ENCODE results near the gene BARX2. TPM values are rescaled to one million over a fixed set of nuclear protein-coding genes. Genes with fewer than 3 reads are reported as not detected.
A peak's percentile ranks its signal among the peaks of the same experiment; 100 is the strongest.

BARX2 gene
- total RNA-seq, 1 donor from 2014 or later: not detected

DNA sequence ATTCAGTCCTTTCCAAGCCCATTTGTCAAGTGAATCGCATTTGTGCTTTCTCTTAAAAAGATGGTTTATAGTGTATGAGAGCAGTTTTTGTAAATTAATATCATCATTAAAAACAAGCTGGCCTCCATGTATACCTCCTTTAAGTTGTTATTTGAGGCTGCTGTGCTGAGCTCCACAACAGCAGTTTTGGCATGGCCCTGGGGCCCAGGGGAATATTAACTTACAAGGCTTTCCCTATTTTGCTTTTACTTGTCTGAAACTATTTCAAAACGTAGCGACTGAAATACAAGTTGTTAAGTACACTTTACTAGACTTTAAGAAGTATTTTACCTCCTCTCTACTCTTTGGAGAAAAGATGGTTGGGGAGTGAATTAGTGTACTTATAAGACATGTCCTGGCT lies 4.9 kb upstream of the BARX2 start:
- DNase-seq: no peak
- intact Hi-C loops (cut with DNase I): no loop called here

DNA sequence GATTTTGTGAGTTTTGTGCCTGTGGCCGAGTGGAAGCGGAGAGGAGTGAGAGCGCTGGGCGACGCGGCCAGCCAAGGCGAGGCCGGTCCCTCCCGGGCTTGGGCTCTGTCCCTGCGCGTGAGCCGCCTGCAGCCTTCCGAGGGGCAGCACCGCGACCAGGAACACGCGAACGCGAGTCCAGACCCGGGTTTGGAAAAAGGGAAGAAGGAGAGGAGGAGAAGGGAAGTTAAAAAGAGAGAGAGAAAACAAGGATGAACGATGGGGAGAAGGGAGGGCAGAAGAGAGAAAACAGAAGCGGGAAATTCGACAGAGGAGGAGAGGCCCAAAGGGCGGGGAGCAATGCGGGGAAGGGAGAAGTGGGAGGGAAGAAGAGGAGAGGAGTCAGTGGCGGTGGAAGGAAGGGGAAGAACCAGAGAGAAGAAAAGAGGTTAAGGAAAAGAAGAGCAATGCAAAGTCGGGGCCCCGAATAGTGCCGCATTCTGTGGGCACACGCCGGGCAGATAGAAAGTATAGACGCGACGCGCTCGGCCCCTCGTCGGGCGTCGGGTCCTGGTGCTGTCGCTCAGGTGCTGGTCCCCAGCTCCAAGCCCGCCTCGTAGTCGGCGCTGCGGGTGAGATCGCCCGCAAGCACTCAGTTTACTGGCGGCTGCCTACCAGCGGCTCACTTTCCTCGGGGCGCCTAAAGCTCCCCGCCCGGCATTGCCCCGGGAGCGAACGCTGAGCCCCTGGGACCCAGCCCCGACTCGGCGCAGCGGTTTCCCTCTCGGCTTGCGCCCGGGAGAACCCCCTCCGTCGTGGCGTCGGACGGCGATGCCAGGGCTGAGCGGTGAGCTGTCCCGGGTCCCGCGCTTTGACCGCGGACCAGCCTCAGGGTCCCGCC lies 2.8 kb upstream of the BARX2 start:
- ATAC-seq (ENCODE audit: poor library complexity) (no peak), DNase-seq (no peak)
- intact Hi-C loops (cut with DNase I): no loop called here

More for the DNA sequence above, 4.9 kb upstream of the BARX2 start:
- ATAC-seq (ENCODE audit: poor library complexity): no peak

DNA sequence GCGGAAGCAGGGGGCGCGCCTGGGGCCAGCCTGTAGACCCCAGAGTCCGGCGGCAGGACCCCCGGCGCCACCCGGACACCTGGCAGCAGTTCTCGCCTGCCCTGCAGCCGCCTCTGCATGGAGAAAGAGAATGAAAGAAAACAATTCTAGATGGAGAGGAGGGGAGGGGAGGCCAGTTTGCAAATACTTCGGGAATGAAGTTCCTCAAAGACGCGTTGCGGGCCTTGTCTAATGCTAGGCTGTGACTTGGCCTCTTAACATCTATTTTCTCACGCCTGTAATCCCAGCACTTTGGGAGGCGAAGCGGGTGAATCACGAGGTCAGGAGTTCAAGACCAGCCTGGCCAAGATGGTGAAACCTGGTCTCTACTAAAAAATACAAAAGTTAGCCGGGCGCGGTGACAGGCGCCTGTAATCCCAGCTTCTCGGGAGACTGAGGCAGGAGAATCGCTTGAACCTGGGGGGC lies 2.1 kb upstream of the BARX2 start:
- DNase-seq (no peak), ATAC-seq (ENCODE audit: poor library complexity) (no peak)
- intact Hi-C loops (cut with DNase I): no loop called here

DNA sequence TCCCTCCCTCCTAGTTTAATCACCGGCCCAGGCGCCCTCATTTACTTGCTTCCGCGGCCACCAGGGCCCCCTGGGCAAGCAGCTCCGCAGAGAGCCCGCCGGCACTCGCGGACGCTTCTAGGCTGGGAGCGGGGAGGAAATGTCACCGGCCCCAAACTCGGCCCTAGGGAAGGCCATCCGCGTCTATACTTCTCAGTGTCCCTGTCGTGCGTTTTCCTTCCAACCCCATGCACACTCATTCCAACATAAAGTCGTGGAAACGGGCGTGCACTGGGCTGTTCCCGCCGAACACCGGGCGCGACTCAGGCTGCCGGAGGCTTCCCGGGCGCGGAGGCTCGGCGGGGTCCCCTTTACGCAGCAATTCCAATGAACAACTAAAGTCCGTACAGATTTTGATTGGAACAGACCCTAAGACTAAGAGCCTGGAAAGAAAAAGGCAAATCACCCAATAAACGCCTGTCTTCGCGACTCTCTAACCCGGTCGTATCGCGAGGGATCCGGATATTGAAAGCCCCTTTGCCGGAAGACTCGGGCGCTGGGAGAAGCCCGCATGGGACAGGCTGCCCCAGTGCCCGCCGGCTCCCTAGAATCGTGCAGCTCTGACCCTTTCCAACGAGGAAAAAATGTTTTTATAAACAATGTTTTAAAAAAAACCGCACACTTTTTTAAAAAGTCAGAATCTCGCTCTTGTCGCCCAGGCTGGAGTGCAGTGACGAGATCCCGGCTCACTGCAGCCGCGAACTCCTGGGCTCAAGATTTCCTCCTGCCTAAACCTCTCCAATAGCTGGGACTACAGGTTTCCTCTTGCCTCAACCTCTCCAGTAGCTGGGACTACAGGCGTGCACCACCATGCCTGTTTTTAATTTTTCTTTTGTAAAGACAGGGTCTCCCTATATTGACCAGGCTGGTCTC lies 1.3 kb upstream of the BARX2 start:
- DNase-seq (no peak), ATAC-seq (ENCODE audit: poor library complexity) (no peak)
- intact Hi-C loops (cut with DNase I): no loop called here

DNA sequence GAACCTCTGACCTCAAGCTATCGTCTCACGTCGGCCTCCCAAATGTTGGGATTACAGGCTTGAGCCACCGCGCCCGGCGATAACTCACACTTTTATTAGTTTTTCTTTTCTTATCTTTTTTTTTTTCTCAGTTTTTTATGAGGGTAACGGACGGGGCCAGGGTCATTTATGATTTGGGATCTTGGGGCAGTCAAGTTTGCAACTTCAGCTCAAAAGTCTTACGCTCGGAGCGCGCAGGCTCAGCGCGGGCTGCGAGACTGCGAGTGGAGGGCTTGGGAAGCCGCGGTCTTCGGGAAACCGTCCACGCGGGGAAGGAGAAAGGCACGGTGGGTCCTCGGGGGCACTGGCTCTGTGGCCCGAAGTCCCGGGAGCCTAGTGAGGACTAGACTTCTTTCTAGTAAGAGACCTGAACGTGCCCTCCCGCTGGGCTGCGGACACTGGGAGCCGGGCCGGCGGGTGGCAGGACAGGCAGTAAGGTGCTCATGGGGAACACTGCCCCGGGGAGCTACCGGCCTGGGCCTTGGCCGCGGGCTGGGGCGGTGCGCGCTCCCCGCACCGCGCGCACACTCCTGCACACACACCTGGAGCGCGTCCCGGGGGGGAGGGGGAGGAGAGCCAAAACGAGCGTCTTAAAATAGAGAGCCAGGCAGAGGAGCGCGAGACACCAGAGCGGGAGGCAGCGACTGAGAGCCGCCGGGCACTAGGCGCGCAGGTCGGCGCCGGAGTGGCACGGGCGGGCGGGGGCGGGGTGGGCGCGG lies 476 bp upstream of the BARX2 start:
- intact Hi-C loops (cut with DNase I): no loop called here
- peak; percentile 51 for ATAC-seq (ENCODE audit: poor library complexity)
- DNase-seq: no peak

DNA sequence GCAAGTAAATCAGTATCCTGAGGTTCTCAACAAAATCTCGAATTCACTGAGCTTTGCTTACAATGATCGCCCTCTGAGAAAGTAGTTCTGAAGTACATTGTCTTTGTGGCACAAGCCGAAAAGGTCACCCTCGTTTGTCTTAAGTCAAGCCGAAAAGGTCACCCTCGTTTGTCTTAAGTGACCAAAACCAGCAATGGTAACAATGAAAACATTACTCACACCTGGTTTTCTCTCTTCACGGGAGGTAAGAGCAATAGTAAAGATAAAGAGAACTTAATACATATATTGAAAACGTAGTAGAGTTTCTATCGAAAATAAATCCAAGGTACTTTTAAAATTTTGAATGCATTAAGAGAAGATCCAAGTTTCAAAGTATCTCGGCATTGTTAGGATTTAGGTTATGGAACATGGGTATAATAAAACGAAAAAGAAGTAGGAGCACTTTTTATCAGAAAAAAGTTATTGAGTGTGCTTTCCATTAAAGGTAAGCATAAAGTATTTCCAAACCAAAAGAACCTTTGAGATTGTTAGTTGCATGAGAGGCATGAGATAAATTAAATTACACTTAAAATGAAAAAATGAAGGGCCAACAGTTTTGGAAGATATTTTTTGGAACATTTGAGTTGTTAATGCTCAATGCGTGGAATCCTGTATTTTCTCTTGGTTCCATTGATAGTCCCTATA lies 1.2 kb downstream of the BARX2 start:
- ATAC-seq (ENCODE audit: poor library complexity): no peak
- intact Hi-C loops (cut with DNase I): no loop called here
- DNase-seq: no peak

DNA sequence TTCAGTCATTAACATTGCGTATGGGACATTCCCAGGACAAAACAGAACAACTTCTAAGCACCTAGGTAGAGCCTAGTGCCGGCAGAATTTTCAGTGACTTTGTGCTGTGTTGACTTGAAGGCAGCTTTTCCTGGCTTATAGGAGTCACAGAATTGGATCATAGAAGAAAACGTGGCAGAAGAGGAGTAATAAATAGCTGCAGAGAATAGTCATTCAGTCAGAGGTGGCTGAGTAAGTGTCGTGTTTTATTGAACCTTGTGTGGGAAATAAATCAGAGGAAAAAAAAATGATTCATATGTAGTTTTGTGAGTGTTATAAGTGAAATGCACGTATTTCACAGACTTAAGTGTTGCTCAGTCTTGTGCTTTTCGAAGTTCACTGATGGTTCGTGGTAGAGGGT lies 2.1 kb downstream of the BARX2 start:
- intact Hi-C loops (cut with DNase I): no loop called here

DNA sequence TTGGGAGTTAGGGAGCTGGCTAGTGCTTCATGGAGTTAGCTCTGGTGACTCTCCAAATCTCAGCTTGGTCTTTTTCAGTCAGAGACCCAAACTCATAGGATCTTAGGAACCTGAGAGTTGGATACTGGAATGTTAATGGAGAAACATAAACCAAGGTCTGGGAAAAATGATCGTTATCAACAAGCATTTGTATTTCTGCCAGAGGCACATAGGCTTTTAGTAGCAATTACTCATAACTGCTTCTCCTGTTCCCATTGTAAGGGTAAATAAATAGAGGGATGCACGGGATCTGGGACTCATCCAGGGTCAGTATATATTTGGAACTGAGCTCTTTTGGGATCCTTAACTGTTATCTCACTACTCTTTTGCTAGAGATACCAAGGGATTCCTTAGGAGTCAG lies 4.8 kb downstream of the BARX2 start:
- DNase-seq (no peak), ATAC-seq (ENCODE audit: poor library complexity) (no peak)
- intact Hi-C loops (cut with DNase I): no loop called here

More for the DNA sequence above, 2.1 kb downstream of the BARX2 start:
- DNase-seq: no peak
- no peak for ATAC-seq (ENCODE audit: poor library complexity)

DNA sequence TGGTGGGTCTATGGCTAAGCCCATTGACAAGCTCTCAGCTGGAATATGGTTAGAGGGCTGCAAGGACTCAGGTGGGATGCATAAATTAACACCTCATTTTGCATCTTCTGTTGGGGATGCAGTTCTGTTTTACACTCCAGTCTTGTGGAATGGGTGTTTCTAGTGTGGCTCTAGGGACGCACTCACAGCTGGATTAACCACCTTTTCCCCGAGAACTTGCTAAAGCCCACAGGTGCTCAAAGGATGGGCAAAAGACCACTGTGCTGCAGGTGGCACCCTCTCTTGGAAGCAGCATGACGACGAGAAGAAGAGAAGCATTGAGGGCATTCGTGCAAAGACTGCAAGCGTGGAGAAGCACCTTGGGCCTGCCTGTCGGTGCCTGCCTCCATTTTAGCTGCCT lies 6.9 kb downstream of the BARX2 start:
- ATAC-seq (ENCODE audit: poor library complexity) (no peak), DNase-seq (no peak)
- intact Hi-C loops (cut with DNase I): no loop called here

DNA sequence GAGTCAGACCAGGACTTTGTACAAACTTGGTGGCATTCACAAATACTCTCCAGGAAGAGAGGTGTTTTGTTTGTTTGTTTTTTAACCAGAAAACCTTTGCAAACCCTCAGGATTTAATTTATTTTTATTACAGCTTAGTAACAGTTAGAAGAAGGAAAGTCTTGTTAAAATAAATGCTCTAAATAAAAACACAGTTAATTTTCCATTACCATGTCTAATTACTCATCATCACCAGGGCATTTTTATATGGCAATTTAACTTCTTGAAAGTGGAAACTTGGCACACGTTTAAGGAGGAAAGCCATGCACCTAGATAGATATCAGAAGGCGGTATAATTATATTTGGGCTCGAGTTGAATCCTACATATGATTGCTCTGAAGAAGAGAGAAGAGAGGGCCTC lies 7.4 kb downstream of the BARX2 start:
- intact Hi-C loops (cut with DNase I): no loop called here
- ATAC-seq (ENCODE audit: poor library complexity) (no peak), DNase-seq (no peak)

DNA sequence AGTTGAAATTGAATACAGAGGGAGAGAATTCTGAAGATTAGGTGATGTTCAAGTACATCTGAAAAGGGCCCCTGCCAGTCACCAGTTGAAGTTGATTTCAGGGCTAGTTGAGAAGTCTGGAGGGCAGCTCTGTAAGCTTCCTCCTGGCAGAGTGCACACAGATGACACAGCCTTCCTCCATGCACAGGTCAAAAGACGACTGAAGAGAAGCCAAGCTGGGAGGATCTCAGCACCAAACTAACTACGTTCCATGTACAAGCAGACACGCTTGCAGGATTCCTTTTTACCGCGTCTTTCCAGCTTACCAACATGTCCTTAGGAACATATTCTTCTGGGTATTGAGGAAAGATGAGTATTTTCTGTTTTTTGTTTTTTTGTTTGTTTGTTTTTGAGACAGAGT lies 7.9 kb downstream of the BARX2 start:
- no peak for ATAC-seq (ENCODE audit: poor library complexity)
- DNase-seq: no peak
- intact Hi-C loops (cut with DNase I): no loop called here

DNA sequence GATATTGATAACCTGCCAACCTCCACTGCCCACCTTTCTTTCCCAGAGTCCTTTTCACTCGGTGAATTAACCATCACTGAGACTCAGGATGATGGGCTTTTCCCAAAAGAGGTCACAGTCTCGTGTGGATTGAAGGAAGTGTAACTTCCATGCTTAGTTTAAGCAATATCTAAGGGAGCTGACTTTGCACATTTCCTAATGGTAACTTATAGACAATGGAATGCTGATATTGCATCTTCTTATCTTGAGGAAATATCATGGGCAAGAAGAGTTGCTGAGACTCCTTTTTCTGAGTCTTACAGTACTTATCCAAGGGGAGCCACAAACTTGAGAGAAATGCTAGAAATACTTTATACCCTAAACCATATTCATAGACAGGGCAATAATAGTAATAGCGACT lies 8.8 kb downstream of the BARX2 start:
- DNase-seq (no peak), ATAC-seq (ENCODE audit: poor library complexity) (no peak)
- intact Hi-C loops (cut with DNase I): no loop called here

DNA sequence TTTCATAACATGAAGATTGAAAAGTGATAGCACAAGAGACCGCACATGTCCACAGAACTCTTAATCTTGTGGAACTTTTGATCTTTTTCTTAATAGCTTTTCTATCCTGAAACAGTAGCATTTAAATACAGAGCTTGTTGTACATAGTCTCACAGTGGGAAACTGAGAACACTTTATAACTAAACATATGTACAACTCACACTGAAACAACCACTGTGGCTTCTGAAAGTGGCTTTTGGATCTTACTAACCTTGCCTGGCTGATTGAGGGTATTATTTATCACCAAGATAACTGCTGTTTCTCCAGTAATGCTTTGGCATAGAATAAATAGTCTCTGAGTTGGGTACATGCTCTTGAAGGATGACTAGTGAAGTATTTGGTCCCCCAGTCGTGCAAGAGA lies 10.2 kb downstream of the BARX2 start:
- ATAC-seq (ENCODE audit: poor library complexity) (no peak), DNase-seq (no peak)
- intact Hi-C loops (cut with DNase I): no loop called here

DNA sequence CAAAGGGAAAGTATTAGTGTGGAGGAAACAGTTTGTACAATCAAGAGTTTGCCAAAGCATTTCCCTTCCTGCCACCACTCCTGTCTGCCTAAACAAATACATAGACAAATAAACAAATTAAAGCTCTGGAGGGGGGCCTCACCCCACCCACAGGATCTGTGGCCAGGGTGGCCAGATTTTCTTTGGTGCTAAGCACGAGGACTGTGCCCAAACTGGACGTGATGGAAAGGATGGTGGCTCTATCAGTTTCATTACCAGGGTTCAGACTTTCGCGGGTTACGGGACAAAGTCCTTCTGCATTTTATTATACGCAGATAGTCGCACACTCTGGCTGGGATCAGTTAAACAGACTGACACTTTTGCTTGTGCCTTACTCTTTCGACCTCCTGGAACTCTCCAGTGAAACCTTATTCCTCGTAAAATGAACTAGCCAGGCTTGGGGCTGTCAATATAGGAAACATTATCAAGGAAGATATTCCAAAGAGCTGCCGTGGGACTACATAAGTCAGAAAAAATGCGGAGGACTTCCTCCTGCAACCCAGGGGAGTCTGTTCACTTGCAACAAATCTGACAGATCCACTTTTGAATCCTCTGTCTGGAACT lies 11.2 kb downstream of the BARX2 start:
- DNase-seq (no peak), ATAC-seq (ENCODE audit: poor library complexity) (no peak)
- intact Hi-C loops (cut with DNase I): no loop called here

DNA sequence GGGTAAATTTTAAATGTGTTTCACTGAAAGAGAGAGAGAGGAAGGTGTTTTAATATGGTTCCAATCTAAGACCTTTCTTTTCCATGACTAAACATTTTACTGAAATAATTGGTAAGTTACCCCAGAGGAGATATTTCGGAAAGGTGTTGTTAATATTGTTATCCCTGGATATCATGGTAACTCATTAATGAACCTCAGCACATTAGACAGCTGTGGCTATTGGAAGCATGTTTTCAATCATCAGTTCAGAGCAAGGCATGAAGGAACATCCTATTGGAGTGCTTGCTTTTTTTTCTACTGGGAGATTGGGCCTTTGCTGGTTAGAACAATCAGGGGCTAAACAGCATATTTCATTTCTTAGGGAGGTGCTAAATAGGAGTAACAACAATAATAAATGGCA lies 11.8 kb downstream of the BARX2 start:
- intact Hi-C loops (cut with DNase I): no loop called here
- DNase-seq: no peak
- no peak for ATAC-seq (ENCODE audit: poor library complexity)

DNA sequence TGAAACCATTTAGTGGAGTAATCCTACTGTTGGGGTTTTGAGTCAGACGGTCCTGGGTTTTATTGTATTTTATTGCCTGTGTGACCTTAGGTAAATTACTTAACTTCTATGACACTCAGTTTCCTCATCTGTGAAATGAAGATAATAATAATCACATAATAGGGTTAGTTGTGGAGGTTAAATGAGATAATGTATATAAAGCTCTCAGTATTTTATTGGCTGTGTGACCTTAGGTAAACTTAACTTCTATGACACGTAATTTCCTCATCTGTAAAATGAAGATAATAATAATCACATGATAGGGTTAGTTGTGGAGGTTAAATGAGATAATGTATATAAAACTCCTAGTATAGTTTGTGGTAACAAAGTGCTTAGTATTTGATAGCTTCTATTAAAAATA lies 13.2 kb downstream of the BARX2 start:
- no peak for ATAC-seq (ENCODE audit: poor library complexity)
- intact Hi-C loops (cut with DNase I): no loop called here
- no peak for DNase-seq

DNA sequence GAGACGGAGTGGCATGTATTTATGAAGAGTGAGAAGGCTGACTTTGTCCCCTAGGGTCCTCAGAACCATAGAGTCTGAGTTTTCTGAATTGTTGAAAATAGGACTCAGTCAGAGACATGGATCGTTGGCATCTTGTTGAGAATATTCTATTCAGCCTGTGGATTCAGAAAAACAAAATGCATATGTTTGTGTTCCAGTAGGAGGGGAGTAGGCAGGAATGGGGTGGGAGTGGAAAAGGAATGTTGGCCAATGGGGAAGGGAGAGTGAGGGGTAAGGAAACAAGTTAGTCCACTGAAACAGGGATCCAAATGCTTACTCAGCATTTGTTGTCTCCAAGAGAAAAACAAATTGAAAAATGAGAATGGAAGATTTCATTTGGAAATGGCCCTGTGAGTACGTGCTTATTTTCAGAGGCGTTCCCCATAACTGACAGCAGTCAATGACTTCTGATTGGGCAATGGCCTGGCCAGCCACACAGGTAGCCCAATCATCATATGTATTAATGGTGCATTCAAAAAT lies 14.7 kb downstream of the BARX2 start:
- no peak for DNase-seq
- intact Hi-C loops (cut with DNase I): no loop called here
- ATAC-seq (ENCODE audit: poor library complexity): no peak

DNA sequence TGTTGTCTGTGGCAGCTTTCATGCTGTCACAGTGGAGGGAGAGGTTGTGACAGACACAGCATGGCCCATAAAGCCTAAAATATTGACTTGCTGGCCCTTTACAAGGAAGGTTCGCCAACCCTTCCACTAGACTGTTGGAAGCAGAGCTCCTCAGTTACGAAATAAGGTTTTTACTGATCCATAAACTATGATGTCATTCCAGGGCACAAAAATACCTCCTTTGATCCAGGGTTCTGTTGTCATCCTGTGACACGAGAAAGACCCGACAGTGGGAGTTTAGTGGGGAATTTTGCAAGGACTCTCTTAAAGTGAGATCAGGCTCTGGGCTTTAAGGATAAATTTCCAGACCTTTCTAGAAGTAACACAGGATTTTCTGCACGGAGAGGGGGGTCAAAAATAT lies 15.7 kb downstream of the BARX2 start:
- DNase-seq (no peak), ATAC-seq (ENCODE audit: poor library complexity) (no peak)
- intact Hi-C loops (cut with DNase I): no loop called here

All from Right ventricle myocardium superior (tissue), 1 donor.